Mucosa of stomach (tissue), 1 donor: ENCODE data around the gene SH3GL1.

ENCODE experiments used
- H3K27me3 ChIP-seq: one replicate; pipeline ENCODE4 v1.7.0; 2013; ENCODE audit warnings: mild to moderate bottlenecking, low read length; ENCODE audit not compliant: control insufficient read depth, insufficient read depth
- H3K36me3 ChIP-seq: one replicate; pipeline ENCODE4 v1.7.0; 2013; ENCODE audit warnings: low read length; ENCODE audit not compliant: control insufficient read depth, insufficient read depth
- H3K4me1 ChIP-seq: one replicate; pipeline ENCODE4 v1.7.0; 2013; ENCODE audit warnings: mild to moderate bottlenecking, low read length; ENCODE audit not compliant: control insufficient read depth, insufficient read depth
- H3K4me3 ChIP-seq: one replicate; pipeline ENCODE4 v1.7.0; 2013; ENCODE audit warnings: low read length
- H3K9ac ChIP-seq: one replicate; pipeline ENCODE4 v1.7.0; 2013; ENCODE audit warnings: mild to moderate bottlenecking, low read length, moderate library complexity
- H3K9me3 ChIP-seq: one replicate; pipeline ENCODE4 v1.7.0; 2013; ENCODE audit warnings: mild to moderate bottlenecking, low read length, moderate library complexity; ENCODE audit not compliant: control insufficient read depth
- donor health status: Pancreatic carcinoma.

Gene SH3GL1

GRCh38 chr19:4405977-4406376 is 5.6 kb upstream of the SH3GL1 start:
- Histone ChIP-seq H3K9me3 (no peaks in the 10 kb centered on the region), H3K4me1 (peaks cover 6% of the 10 kb centered on the region), H3K4me3 (no peak overlapping the region), H3K9ac (no peak overlapping the region), H3K36me3 (no peaks in the 10 kb centered on the region), H3K27me3 (no peaks in the 10 kb centered on the region)

- H3K9me3 ChIP-seq, result no peaks in the 10 kb centered on the region
- H3K36me3 ChIP-seq, result no peaks in the 10 kb centered on the region
- no peaks in the 10 kb centered on the region for H3K27me3 ChIP-seq
- peak overlapping the region; percentile 52 for H3K4me3 ChIP-seq
- H3K9ac ChIP-seq, result peak overlapping the region; percentile 81
- H3K4me1 ChIP-seq, result peaks cover 6% of the 10 kb centered on the region
Measured at GRCh38 chr19:4403005-4403761, 2.8 kb upstream of the SH3GL1 start.

GRCh38 chr19:4402171-4403004 is 2.0 kb upstream of the SH3GL1 start, which contains the start of gene CHAF1A:
CHAF1A (plus strand) TSS chr19:4402640; CDS start chr19:4402763, 123 bp downstream.
- Histone ChIP-seq H3K4me1 (peaks cover 6% of the 10 kb centered on the region), H3K36me3 (no peaks in the 10 kb centered on the region), H3K27me3 (no peaks in the 10 kb centered on the region), H3K9me3 (no peaks in the 10 kb centered on the region), H3K4me3 (peak within 1 kb of the TSS; percentile 52), H3K9ac (peak within 1 kb of the TSS; percentile 81)

GRCh38 chr19:4401769-4402170 is 1.4 kb upstream of the SH3GL1 start:
- H3K27me3 ChIP-seq, result no peaks in the 10 kb centered on the region
- peak overlapping the region; percentile 2 for H3K4me3 ChIP-seq
- peak overlapping the region; percentile 57 for H3K9ac ChIP-seq
- H3K36me3 ChIP-seq, result peaks cover under 1% of the 10 kb centered on the region
- H3K9me3 ChIP-seq, result no peaks in the 10 kb centered on the region
- peaks cover 6% of the 10 kb centered on the region for H3K4me1 ChIP-seq

GRCh38 chr19:4399812-4400134 is 574 bp downstream of the SH3GL1 start:
- H3K4me3 ChIP-seq, result peak overlapping the region; percentile 84
- H3K36me3 ChIP-seq, result peaks cover 3% of the 10 kb centered on the region
- H3K9ac ChIP-seq, result peak overlapping the region; percentile 89
- H3K27me3 ChIP-seq, result no peaks in the 10 kb centered on the region
- H3K9me3 ChIP-seq, result no peaks in the 10 kb centered on the region
- H3K4me1 ChIP-seq, result peaks cover 6% of the 10 kb centered on the region

- Histone ChIP-seq H3K9me3 (no peaks in the 10 kb centered on the region), H3K4me3 (no peak overlapping the region), H3K4me1 (no peaks in the 10 kb centered on the region), H3K36me3 (peaks cover 3% of the 10 kb centered on the region), H3K27me3 (no peaks in the 10 kb centered on the region), H3K9ac (peak overlapping the region; percentile 40)
Measured at GRCh38 chr19:4396949-4397783, 3.2 kb downstream of the SH3GL1 start.

- peak overlapping the region; percentile 25 for H3K9ac ChIP-seq
- H3K36me3 ChIP-seq, result peaks cover 10% of the 10 kb centered on the region
Measured at GRCh38 chr19:4393947-4394590, 6.3 kb downstream of the SH3GL1 start.

GRCh38 chr19:4391701-4392483 is 8.5 kb downstream of the SH3GL1 start:
- H3K4me3 ChIP-seq, result no peak overlapping the region

More at GRCh38 chr19:4393947-4394590, 6.3 kb downstream of the SH3GL1 start:
- no peak overlapping the region for H3K4me3 ChIP-seq
- H3K9me3 ChIP-seq, result no peaks in the 10 kb centered on the region
- peaks cover 29% of the 10 kb centered on the region for H3K4me1 ChIP-seq
- no peaks in the 10 kb centered on the region for H3K27me3 ChIP-seq

GRCh38 chr19:4391306-4391693 is 9.0 kb downstream of the SH3GL1 start:
- H3K9me3 ChIP-seq, result no peaks in the 10 kb centered on the region
- no peak overlapping the region for H3K4me3 ChIP-seq
- peak overlapping the region; percentile 53 for H3K9ac ChIP-seq
- H3K27me3 ChIP-seq, result no peaks in the 10 kb centered on the region
- H3K4me1 ChIP-seq, result peaks cover 40% of the 10 kb centered on the region
- H3K36me3 ChIP-seq, result peaks cover 7% of the 10 kb centered on the region

More at GRCh38 chr19:4391701-4392483, 8.5 kb downstream of the SH3GL1 start:
- Histone ChIP-seq H3K9me3 (no peaks in the 10 kb centered on the region), H3K9ac (peak overlapping the region; percentile 53), H3K36me3 (peaks cover 10% of the 10 kb centered on the region), H3K4me1 (peaks cover 40% of the 10 kb centered on the region), H3K27me3 (no peaks in the 10 kb centered on the region)

GRCh38 chr19:4390567-4391305 is 9.6 kb downstream of the SH3GL1 start:
- peaks cover 7% of the 10 kb centered on the region for H3K36me3 ChIP-seq
- H3K27me3 ChIP-seq, result no peaks in the 10 kb centered on the region
- no peak overlapping the region for H3K4me3 ChIP-seq
- H3K9ac ChIP-seq, result peak overlapping the region; percentile 53
- H3K4me1 ChIP-seq, result peaks cover 40% of the 10 kb centered on the region
- no peaks in the 10 kb centered on the region for H3K9me3 ChIP-seq
